Prostate gland (tissue), 2 donors: ENCODE data around the gene ST6GALNAC5. TPM values are rescaled to one million over a fixed set of nuclear protein-coding genes. Genes with fewer than 3 reads are reported as not detected.

Source experiments
- DNase-seq: peaks from one replicate; pipeline ENCODE4 v3.0.0-alpha.2; 2019; ENCODE audit warnings: low spot score
- H3K27ac ChIP-seq, 2 donors: fragments of 200-600 bp; sonication (generic); 2 replicates each; pipeline ENCODE4 v1.5.1; 2017 to 2019
- H3K27me3 ChIP-seq: fragments of 200-600 bp; sonication (generic); replicated peaks from 2 replicates; pipeline ENCODE4 v1.5.1; 2019; ENCODE audit not compliant: insufficient read depth
- H3K36me3 ChIP-seq, 2 donors: fragments of 200-600 bp; sonication (generic); 1 replicate in 1 of 2; 2 replicates in 1 of 2; pipeline versions ENCODE4 v1.5.1 to v1.8.1; 2017 to 2019
- H3K4me1 ChIP-seq: fragments of 200-600 bp; sonication (generic); replicated peaks from 2 replicates; pipeline ENCODE4 v1.5.1; 2019
- H3K4me3 ChIP-seq, 2 donors: fragments of 200-600 bp; sonication (generic); 2 replicates each; pipeline ENCODE4 v1.5.1; 2017 to 2019
- H3K9me3 ChIP-seq: fragments of 200-600 bp; sonication (generic); 2 replicates; pipeline ENCODE4 v1.5.1; 2017
- POLR2A ChIP-seq: fragments of 450-650 bp; IDR thresholded peaks from one replicate; pipeline ENCODE4 v1.6.1; 2016; ENCODE audit warnings: antibody characterized with exemption, mild to moderate bottlenecking
- POLR2AphosphoS5 ChIP-seq: sonication (generic); formaldehyde crosslinking; IDR thresholded peaks from one replicate; pipeline ENCODE4 v1.6.1; 2017; ENCODE audit warnings: antibody characterized with exemption
- WGBS: methylation state at CpG from one replicate; pipeline ENCODE4 v1.1.5; 2018; 5-methylcytosine and 5-hydroxymethylcytosine counted together
- intact Hi-C: fragments of 100-400 bp; cut with DNase I; formaldehyde crosslinking; loops from one replicate; pipeline ENCODE4 v1.14.2; 2022
- total RNA-seq, 2 donors: library from RNA; depleted of rRNA; stranded (reverse); fragments of >200 nt; gene quantifications; one replicate each; pipeline ENCODE4 v1.1.0, GENCODE V29; 2016
- TF ChIP-seq, protein P1 (sequence below), 4 experiments: fragments of 200-600 bp in 2 of 4; fragments of 450-650 bp in 2 of 4; sonication (generic) in 2 of 4; IDR thresholded peaks; 1 replicate in 3 of 4; 2 replicates in 1 of 4; pipeline ENCODE4 v1.5.1; 2016 to 2019; ENCODE audit warnings: antibody characterized with exemption in 4 of 4, mild to moderate bottlenecking in 2 of 4, moderate library complexity in 2 of 4

ST6GALNAC5 gene
- total RNA-seq, 2 donors from 2014 or later, result 4.8 to 18.5 TPM

GRCh38 chr1:76827066-76827465 is 40.2 kb upstream of the ST6GALNAC5 start:
- Histone ChIP-seq H3K9me3 (no peaks in the 10 kb centered on the region), H3K4me1 (no peaks in the 10 kb centered on the region), H3K4me3 (no peak overlapping the region), H3K27ac (no peak overlapping the region), H3K36me3 (no peaks in the 10 kb centered on the region), H3K27me3 (no peaks in the 10 kb centered on the region)
- no peak for DNase-seq
- intact Hi-C loops, result no loop called here
- no peak for TF ChIP-seq POLR2AphosphoS5
- TF ChIP-seq, protein P1, sequence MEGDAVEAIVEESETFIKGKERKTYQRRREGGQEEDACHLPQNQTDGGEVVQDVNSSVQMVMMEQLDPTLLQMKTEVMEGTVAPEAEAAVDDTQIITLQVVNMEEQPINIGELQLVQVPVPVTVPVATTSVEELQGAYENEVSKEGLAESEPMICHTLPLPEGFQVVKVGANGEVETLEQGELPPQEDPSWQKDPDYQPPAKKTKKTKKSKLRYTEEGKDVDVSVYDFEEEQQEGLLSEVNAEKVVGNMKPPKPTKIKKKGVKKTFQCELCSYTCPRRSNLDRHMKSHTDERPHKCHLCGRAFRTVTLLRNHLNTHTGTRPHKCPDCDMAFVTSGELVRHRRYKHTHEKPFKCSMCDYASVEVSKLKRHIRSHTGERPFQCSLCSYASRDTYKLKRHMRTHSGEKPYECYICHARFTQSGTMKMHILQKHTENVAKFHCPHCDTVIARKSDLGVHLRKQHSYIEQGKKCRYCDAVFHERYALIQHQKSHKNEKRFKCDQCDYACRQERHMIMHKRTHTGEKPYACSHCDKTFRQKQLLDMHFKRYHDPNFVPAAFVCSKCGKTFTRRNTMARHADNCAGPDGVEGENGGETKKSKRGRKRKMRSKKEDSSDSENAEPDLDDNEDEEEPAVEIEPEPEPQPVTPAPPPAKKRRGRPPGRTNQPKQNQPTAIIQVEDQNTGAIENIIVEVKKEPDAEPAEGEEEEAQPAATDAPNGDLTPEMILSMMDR (IDR thresholded peaks at IDR 0.05), result no peak
- no peak for TF ChIP-seq POLR2A
- WGBS, result 67% methylated on average over 2 of the region's 2 CpGs

DNA sequence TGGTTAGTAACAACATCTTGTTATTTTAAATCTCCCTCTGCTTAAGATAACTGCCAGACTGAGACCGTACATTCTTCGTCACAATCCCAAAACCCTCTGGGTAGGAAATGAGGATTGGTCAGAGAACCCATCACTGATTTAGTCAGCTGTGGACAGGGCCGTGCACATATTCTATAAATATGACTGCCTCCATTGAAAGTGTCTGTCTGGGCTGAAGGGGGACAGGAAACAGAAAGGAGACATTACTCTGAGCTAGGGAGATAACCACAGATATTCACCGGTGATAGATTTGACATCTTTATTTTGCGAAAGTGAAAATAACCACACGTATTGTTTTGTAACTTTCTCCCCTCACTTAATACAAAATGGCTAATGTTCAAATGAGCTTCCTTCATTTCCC is 36.9 kb upstream of the ST6GALNAC5 start:
- H3K4me3 ChIP-seq, result no peak overlapping the region
- H3K9me3 ChIP-seq, result no peaks in the 10 kb centered on the region
- H3K36me3 ChIP-seq, result no peaks in the 10 kb centered on the region
- no peak overlapping the region for H3K27ac ChIP-seq
- DNase-seq, result no peak
- 71% methylated on average over 6 of the region's 6 CpGs for WGBS
- intact Hi-C loops, result no loop called here
- no peaks in the 10 kb centered on the region for H3K4me1 ChIP-seq
- H3K27me3 ChIP-seq, result no peaks in the 10 kb centered on the region
- TF ChIP-seq, protein P1 (IDR thresholded peaks at IDR 0.05), result no peak
- TF ChIP-seq POLR2A, result no peak
- TF ChIP-seq POLR2AphosphoS5, result no peak

DNA sequence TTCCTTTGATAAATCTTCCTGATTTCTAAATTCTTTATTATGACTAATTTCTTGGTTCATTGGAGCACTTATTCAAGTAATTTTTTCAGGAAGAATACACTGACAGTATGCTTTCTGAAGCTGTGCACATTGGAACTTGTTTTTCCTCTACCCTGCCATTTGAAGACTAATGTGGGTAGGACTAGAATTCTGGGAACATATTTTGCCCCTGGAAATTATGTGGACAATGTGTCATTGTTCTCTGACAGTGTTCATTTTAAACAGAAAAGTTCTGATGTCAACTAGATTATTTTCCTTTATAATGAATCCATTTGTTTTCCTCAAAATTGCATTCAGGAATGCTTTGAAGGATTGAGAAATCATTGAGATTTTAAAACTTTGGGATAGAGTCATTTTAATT is 34.8 kb upstream of the ST6GALNAC5 start:
- Histone ChIP-seq H3K36me3 (no peaks in the 10 kb centered on the region), H3K4me3 (no peak overlapping the region), H3K9me3 (no peaks in the 10 kb centered on the region), H3K27ac (no peak overlapping the region), H3K4me1 (no peaks in the 10 kb centered on the region), H3K27me3 (no peaks in the 10 kb centered on the region)
- no peak for DNase-seq
- intact Hi-C loops, result no loop called here
- no peak for TF ChIP-seq POLR2A
- no peak for TF ChIP-seq POLR2AphosphoS5
- TF ChIP-seq, protein P1 (IDR thresholded peaks at IDR 0.05), result no peak

- no peaks in the 10 kb centered on the region for H3K4me1 ChIP-seq
- no peak overlapping the region for H3K4me3 ChIP-seq
- no peak for TF ChIP-seq POLR2AphosphoS5
- TF ChIP-seq, protein P1 (IDR thresholded peaks at IDR 0.05), result no peak
- TF ChIP-seq POLR2A, result no peak
- H3K36me3 ChIP-seq, result no peaks in the 10 kb centered on the region
- intact Hi-C loops, result no loop called here
- H3K27me3 ChIP-seq, result no peaks in the 10 kb centered on the region
- H3K27ac ChIP-seq, result no peak overlapping the region
- 81% methylated on average over 1 of the region's 1 CpG for WGBS
- H3K9me3 ChIP-seq, result no peaks in the 10 kb centered on the region
- no peak for DNase-seq
Measured at GRCh38 chr1:76833151-76833550, 34.1 kb upstream of the ST6GALNAC5 start.

- intact Hi-C loops, result no loop called here
- TF ChIP-seq POLR2AphosphoS5 (no peak), POLR2A (no peak)
- no peak for DNase-seq
Measured at GRCh38 chr1:76833856-76834255, 33.4 kb upstream of the ST6GALNAC5 start.

More at GRCh38 chr1:76833856-76834255, 33.4 kb upstream of the ST6GALNAC5 start:
- H3K4me3 ChIP-seq, result no peak overlapping the region
- 94% methylated on average over 2 of the region's 2 CpGs for WGBS
- H3K9me3 ChIP-seq, result no peaks in the 10 kb centered on the region
- no peaks in the 10 kb centered on the region for H3K27me3 ChIP-seq
- H3K27ac ChIP-seq, result no peak overlapping the region
- no peaks in the 10 kb centered on the region for H3K36me3 ChIP-seq
- no peaks in the 10 kb centered on the region for H3K4me1 ChIP-seq
